Activated effector memory CD4-positive, alpha-beta T cell treated with Interleukin-2 at 50 U/mL for 16 hours (primary cell): ENCODE measurements around the gene ERN2.

Experiments used
- DNase-seq: peaks from one replicate; pipeline ENCODE4 v3.0.0-alpha.2; 2020

Gene ERN2

GRCh38 chr16:23716484-23716883 is 3.5 kb upstream of the ERN2 start:
- DNase-seq = no peak

- DNase-seq = no peak
Measured at GRCh38 chr16:23711785-23712184, 1.2 kb downstream of the ERN2 start.

- DNase-seq = no peak
Measured at GRCh38 chr16:23710504-23710903, 2.5 kb downstream of the ERN2 start.

GRCh38 chr16:23710008-23710407 is 3.0 kb downstream of the ERN2 start:
- DNase-seq = no peak

- no peak for DNase-seq
Measured at GRCh38 chr16:23709536-23709935, 3.5 kb downstream of the ERN2 start.

GRCh38 chr16:23706439-23706838 is 6.6 kb downstream of the ERN2 start:
- no peak for DNase-seq

GRCh38 chr16:23705517-23705902 is 7.5 kb downstream of the ERN2 start:
- no peak for DNase-seq

GRCh38 chr16:23704772-23705516 is 8.1 kb downstream of the ERN2 start:
- DNase-seq = no peak

GRCh38 chr16:23702951-23703350 is 10.1 kb downstream of the ERN2 start:
- no peak for DNase-seq

- DNase-seq = no peak
Measured at GRCh38 chr16:23701045-23701444, 12.0 kb downstream of the ERN2 start.

- DNase-seq = no peak
Measured at GRCh38 chr16:23700509-23700908, 12.5 kb downstream of the ERN2 start.

- no peak for DNase-seq
Measured at GRCh38 chr16:23700093-23700492, 12.9 kb downstream of the ERN2 start.

- DNase-seq = peak; percentile 6
Measured at GRCh38 chr16:23699100-23699499, 13.9 kb downstream of the ERN2 start.

GRCh38 chr16:23695756-23696155 is 17.3 kb downstream of the ERN2 start:
- DNase-seq = no peak

GRCh38 chr16:23694644-23695373 is 18.2 kb downstream of the ERN2 start:
- no peak for DNase-seq

- DNase-seq = no peak
Measured at GRCh38 chr16:23694265-23694643, 18.8 kb downstream of the ERN2 start.

- no peak for DNase-seq
Measured at GRCh38 chr16:23692190-23692837, 20.7 kb downstream of the ERN2 start.

GRCh38 chr16:23691483-23692189 is 21.4 kb downstream of the ERN2 start:
- no peak for DNase-seq

- DNase-seq = no peak
Measured at GRCh38 chr16:23690771-23691482, 22.1 kb downstream of the ERN2 start.

- DNase-seq = no peak
Measured at GRCh38 chr16:23689442-23690187, 23.4 kb downstream of the ERN2 start.

- no peak for DNase-seq
Measured at GRCh38 chr16:23687034-23687808, 25.8 kb downstream of the ERN2 start.
